ENCODE data around the gene ATP6V0E1.

The ATP6V0E1 gene

GRCh38 chr5:172952034-172952511 is 31.5 kb upstream of the ATP6V0E1 start:
- Histone ChIP-seq H3K9me3 (ENCODE audit: control insufficient read depth, insufficient read depth, low read depth, low read length) (no peaks in the 10 kb centered on the region), H3K4me1 (ENCODE audit: control insufficient read depth, insufficient read depth, low read length) (no peaks in the 10 kb centered on the region), H3K36me3 (ENCODE audit: control insufficient read depth in 2 of 2, insufficient read depth in 1 of 2, low read length in 2 of 2) (peaks cover 0 to 16% of the 10 kb centered on the region in 2 experiments; a peak in 2 of 3 replicates), H3K4me3 (ENCODE audit: low read depth, low read length) (no peak overlapping the region), H3K27ac (ENCODE audit: extremely low read depth, low read depth, low read length) (no peak overlapping the region)
- ChIA-PET CTCF (interaction anchor here (1.1 to 1.6 kb wide), 2 partner anchors 238 to 245 kb away, joined by 3 to 8 read pairs; no protein-coding TSS in a partner anchor), POLR2A (interaction anchor here (0.5 to 1.9 kb wide), 2 partner anchors 180 to 236 kb away, joined by 5 to 6 read pairs; partner anchors contain the start of gene DUSP1)
- TF ChIP-seq WT1 (tag by site-specific recombination; IDR thresholded peaks at IDR 0.05) = no peak
- TF ChIP-seq ZNF274 (IDR thresholded peaks at IDR 0.05; ENCODE audit: low read length) = no peak
- no peak for TF ChIP-seq ZNF274 (tag by site-specific recombination; IDR thresholded peaks at IDR 0.05; ENCODE audit: borderline replicate concordance)

GRCh38 chr5:172953776-172954675 is 29.5 kb upstream of the ATP6V0E1 start:
- Histone ChIP-seq H3K27ac (ENCODE audit: extremely low read depth, low read depth, low read length) (no peak overlapping the region), H3K36me3 (ENCODE audit: control insufficient read depth in 2 of 2, insufficient read depth in 1 of 2, low read length in 2 of 2) (peaks cover 0 to 16% of the 10 kb centered on the region in 2 experiments; a peak in 1 of 3 replicates), H3K4me1 (ENCODE audit: control insufficient read depth, insufficient read depth, low read length) (no peaks in the 10 kb centered on the region), H3K9me3 (ENCODE audit: control insufficient read depth, insufficient read depth, low read depth, low read length) (no peaks in the 10 kb centered on the region), H3K4me3 (ENCODE audit: low read depth, low read length) (no peak overlapping the region)
- ChIA-PET POLR2A (interaction anchor here (0.5 kb wide), 1 partner anchor 70 kb away, joined by 3 read pairs; no protein-coding TSS in a partner anchor), CTCF (interaction anchor here (0.7 to 1.4 kb wide), 5 partner anchors 9 to 504 kb away, joined by 3 to 5 read pairs (median 3); no protein-coding TSS in a partner anchor)
- TF ChIP-seq ZNF510 (tag by site-specific recombination; IDR thresholded peaks at IDR 0.05; ENCODE audit: insufficient replicate concordance) = no peak
- TF ChIP-seq GLI4 (tag by site-specific recombination; IDR thresholded peaks at IDR 0.05) = no peak
- no peak for TF ChIP-seq ZNF658 (tag by site-specific recombination; IDR thresholded peaks at IDR 0.05)
- TF ChIP-seq ZNF777 (tag by site-specific recombination; IDR thresholded peaks at IDR 0.05; ENCODE audit: borderline replicate concordance) = no peak

- H3K4me3 ChIP-seq (ENCODE audit: low read depth, low read length) = no peak overlapping the region
- ChIA-PET POLR2A (no interaction called here), CTCF (no interaction called here)
- TF ChIP-seq ZNF350 (tag by site-specific recombination; IDR thresholded peaks at IDR 0.05) = no peak
- no peak for TF ChIP-seq ZSCAN5A (tag by site-specific recombination; IDR thresholded peaks at IDR 0.05)
- no peak for TF ChIP-seq INSM2 (tag by site-specific recombination; IDR thresholded peaks at IDR 0.05)
- TF ChIP-seq YY2 (tag by site-specific recombination; IDR thresholded peaks at IDR 0.05) = no peak
- no peak for TF ChIP-seq ZNF184 (tag by site-specific recombination; IDR thresholded peaks at IDR 0.05)
- no peak for TF ChIP-seq ZNF555 (tag by site-specific recombination; conservative IDR thresholded peaks at IDR 0.05)
- no peak for TF ChIP-seq ZNF777 (tag by site-specific recombination; IDR thresholded peaks at IDR 0.05; ENCODE audit: borderline replicate concordance)
- H3K36me3 ChIP-seq (ENCODE audit: control insufficient read depth in 2 of 2, insufficient read depth in 1 of 2, low read length in 2 of 2) = peaks cover 0 to 13% of the 10 kb centered on the region in 2 experiments; a peak in 1 of 3 replicates
- H3K27ac ChIP-seq (ENCODE audit: extremely low read depth, low read depth, low read length) = no peak overlapping the region
- no peaks in the 10 kb centered on the region for H3K9me3 ChIP-seq (ENCODE audit: control insufficient read depth, insufficient read depth, low read depth, low read length)
- H3K4me1 ChIP-seq (ENCODE audit: control insufficient read depth, insufficient read depth, low read length) = no peaks in the 10 kb centered on the region
These were observed 28.8 kb upstream of the ATP6V0E1 start for GRCh38 chr5:172954751-172955159.

Data from HEK293 (cell line).